OCI-M2 (cell line): ENCODE measurements around the gene HIPK3.
"Not testable (repeated sequence)": the region's sequence is repeated elsewhere in the genome, so short reads cannot be mapped to it uniquely, and the experiment has no call there.

Experiments used
- DNase-seq: peaks from one replicate; lab custom pipeline; 2025; ENCODE audit not compliant: unreplicated experiment; lab: John Stamatoyannopoulos, UW

Gene HIPK3

DNA sequence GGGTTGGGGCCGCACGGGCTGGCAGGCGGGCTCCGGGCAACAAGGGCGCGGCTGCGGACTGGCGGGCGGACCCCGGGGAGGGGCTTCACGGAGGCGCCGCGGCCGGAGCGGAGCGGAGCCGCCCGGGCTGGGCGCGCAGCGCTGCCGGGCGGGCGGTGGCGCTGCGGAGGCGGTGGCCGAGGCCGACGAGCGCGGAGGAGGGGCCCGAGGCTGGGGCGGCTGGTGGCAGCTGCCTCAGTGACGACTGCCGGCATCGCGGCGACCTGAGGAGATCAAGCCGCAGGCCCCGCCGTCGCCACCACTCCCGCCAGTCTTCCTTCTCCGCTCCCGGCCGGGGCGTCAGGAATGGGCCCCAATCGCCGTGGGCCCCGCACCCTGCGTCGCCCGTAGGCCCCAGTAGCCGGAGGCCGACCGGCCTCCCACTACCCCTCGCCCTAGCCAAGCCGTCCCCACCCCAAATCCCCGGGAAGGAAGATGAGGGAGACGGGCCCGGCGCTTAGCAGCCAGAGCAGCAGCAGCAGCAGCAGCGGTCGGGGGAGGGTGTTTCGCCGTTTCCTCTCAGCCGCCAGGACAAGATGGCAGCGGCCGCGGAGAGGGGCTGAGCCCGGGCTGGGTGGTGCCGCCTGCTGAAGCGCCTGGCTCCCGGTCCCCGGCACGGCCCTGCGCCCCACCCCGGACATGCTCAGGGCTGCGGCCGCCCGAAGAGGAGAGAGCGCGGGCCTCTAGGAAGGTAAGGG, at the start of gene HIPK3:
Gene HIPK3, plus strand, starts transcription at position 222 of the 737 bp plus-strand sequence.
- no peak for DNase-seq

DNA sequence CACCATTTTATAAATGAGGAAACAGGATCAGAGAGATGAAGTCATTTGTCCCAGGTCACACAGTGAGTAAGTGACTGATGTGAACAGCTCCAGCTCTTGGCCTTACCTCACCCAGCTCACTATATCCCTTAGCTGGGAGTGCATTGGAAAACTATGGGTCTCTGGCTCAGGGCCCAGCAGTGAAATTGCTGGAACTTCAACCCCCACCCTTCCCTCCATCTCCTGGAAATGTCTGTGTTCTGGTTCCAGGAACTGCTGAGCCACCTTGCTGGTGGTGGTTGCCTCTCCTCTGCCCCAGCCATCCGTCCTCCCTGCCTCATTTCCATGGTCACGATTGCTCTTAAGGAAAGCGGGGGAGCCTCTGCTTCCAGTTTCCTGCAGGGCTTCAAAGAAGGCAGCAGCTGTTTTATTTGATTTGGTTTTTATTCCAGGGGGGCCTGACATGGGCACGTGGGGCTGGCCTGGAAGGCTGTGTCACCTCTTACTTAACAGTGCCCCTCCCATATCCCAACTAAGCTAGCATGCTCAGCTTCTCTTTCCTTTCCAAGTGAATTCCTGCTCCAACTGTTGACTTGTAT, 49.7 kb upstream of the HIPK3 start:
- DNase-seq, result no peak

DNA sequence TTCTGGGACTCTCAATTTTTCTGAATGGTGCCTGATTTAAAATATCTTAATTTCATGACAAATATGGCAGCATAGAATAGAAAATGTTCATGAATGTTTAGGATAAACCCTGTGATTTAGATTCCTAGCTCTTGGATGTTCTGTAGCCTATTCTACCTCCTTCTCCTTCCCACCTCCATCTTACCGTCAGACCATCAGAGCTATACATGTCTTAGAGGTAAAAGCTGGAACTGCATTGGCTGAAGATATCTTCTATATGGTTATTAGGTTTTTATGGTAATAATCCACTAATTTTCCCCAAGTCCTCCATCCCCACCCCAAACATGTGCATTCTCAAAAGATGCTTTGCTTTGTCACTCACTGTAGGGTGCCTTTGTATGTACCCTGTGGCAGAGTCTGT, 49.0 kb upstream of the HIPK3 start:
- no peak for DNase-seq

DNA sequence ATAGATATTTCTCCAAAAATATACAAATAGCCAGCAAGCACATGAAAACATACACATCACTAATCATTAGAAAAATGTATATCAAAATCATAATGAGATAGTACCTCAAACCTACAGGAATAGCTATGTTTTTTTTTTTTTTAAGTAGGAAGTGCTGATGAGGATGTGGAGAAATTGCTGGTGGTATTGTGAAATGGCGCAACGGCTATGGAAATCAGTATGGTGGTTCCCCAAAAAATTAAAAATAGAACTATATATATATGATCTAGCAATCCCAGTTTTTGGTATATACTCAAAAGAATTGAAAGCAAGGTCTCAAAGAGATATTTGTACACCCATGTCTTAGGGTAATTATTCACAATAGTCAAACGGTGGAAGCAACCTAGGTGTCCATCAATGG, 46.0 kb upstream of the HIPK3 start:
- DNase-seq, result no peak

DNA sequence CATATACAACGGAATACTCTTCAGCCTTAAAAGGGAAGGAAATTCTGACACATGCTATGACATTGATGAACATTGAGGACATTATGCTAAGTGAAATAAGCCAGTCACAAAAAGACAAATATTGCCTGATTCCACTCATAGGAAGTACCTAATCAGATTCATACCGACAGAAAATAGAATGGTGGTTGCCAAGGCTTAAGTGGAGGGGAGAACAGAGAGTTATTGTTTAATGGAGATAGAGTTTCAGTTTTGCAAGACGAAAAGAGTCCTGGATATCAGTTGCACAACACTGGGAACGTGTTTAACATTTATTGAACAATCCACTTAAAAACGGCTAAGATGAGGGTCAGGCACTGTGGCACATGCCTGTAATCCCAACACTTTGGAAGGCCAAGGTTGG, 45.6 kb upstream of the HIPK3 start:
- DNase-seq, result no peak

DNA sequence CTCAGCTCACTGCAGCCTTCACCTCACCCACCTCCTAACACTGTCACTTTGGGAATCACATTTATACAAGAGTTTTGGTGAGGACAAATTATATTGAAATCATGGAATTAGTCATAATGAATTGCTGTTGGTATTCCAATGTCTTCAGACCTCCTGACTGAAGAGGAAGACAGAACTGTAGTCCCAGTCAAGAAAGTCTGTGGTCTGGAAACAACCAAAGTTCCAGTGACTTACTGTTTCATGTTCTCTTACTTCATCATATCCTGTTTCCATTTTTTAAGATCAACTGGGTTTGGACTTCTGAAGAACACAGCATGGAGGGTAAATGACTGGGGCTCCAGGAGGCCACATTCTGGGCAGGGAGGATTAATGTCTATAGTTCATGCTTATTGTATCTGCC, 43.0 kb upstream of the HIPK3 start:
- no peak for DNase-seq

DNA sequence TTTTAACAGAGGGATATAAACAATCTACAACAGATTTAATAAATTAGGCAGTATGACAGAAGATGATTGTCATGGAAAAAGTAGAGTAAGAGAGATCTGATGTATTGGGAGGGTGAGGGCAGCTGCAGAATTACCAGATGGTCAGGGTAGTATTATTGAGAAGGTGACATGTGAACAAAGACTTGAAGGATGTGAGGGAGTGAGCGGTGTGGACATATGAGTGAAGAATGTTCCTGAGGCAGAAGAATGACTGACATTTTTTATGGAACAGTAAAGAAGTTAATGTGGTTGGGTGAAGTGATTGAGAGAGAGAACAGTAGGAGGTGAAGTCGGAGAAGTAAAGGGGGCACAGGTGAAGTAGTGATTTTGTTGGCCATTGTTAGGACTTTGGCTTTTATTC, 42.4 kb upstream of the HIPK3 start:
- no peak for DNase-seq

DNA sequence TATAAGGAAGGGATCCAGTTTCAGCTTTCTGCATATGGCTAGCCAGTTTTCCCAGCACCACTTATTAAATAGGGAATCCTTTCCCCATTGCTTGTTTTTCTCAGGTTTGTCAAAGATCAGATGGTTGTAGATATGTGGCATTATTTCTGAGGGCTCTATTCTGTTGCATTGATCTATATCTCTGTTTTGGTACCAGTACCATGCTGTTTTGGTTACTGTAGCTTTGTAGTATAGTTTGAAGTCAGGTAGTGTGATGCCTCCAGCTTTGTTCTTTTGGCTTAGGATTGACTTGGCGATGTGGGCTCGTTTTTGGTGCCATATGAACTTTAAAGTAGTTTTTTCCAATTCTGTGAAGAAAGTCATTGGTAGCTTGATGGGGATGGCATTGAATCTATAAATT, 40.5 kb upstream of the HIPK3 start:
- DNase-seq, result not testable (repeated sequence)

DNA sequence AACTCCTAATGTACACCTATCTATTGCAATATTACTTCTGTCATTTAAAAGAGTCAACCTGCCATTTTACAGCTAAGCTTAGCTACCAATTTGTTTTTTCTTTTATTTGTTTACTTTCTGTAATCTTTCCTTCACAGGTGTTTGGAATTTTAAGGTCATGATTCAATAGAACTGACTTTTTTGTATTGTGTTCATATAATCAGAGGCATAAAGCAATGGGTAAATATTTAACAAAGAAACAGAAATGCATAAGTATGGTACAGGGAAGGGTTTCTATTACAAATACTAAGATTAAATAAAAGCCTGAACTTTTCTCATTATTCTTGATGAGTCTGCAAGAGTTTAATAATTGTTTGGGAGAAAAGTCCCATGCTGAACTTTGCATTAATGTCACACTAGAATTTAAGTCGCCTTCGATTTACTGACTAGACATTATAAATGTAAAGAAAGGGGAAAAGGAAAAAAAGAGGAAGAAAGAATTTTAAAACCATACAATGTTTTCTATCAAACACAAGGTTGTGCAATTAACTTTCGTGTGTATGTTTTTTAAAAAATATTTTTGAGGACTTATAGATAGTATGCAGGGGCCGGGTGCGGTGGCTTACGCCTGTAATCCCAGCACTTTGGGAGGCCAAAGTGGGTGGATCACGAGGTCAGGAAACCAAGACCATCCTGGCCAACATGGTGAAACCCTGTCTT, 35.0 kb upstream of the HIPK3 start:
- no peak for DNase-seq

DNA sequence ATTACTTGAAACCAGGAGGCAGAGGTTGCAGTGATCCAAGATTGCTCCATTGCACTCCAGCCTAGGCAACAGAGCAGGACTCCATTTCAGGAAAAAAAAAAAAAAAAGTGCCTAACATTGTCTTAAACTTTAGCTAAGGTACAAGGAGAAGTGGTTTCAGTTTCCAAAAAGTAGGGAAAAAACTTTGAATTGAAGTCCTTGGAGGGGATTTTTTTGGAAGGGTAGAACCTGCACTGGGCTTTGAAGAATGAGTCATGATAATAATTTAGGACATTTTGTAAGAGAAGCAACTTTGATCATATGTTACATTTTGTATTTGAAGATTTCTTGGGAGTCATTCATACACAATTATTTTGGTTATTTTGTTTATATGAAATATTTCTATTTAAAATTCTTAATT, 31.8 kb upstream of the HIPK3 start:
- DNase-seq, result no peak

DNA sequence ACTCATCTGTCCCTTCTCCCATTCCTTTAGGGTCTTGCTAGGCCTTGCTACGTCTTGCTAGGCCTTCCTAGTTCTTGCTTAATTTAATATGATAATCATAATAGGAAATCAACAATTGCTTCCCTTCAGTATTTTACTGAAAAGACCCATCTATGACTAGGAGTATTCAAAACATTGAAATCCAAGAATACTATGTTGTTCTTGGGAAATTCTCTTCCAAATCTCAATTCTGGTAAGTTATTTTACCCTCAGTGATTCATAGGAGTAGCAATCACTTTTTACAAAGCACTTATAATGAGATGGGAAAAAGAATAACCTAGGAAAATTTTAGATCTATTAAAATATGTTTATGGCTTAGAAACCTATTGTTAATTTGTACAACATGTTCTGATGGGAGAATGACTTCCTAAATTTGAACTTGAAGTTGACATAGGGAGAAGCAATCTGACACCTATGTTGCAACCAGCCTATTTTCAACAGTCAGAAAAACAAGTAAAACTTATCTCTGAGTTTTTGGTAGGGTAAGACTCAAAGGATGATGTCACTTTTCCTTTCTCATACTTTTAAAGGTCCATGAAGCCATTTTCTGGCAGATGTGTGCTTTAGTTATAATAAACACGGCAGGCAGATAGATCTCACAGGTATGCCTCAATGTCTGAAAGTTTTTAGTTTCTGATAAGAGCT, 29.5 kb upstream of the HIPK3 start:
- no peak for DNase-seq

DNA sequence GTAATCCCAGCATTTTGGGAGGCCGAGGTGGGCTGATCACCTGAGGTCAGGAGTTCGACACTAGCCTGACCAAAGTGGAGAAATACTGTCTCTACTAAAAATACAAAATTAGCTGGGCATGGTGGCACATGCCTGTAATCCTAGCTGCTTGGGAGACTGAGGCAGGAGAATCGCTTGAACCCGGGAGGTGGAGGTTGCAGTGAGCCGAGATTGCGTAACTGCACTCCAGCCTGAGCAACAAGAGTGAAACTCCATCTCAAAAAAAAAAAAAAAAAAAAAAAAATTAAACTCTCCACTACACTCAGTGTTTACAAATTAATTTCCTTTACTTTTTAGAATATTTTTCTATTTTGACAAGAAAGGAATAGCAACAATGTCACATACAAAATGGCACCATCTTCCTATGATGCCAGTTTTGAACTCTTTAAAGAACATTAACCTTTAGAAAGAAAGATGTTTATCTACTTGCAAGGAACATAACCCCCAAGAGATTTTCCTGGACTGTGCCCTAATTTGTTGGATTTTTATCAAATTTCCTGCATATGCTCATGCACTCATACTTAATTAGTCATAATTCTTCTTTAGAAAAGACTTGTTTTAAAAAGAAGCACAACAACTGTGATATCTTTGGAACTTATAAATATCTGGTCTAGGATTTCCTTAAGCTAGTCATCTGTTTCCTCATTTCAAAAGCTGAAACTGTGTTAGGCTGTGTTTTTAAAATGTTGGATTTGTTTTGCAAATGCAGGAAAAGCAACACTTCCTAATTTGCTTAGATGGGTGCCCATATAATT, 22.6 kb upstream of the HIPK3 start:
- no peak for DNase-seq

DNA sequence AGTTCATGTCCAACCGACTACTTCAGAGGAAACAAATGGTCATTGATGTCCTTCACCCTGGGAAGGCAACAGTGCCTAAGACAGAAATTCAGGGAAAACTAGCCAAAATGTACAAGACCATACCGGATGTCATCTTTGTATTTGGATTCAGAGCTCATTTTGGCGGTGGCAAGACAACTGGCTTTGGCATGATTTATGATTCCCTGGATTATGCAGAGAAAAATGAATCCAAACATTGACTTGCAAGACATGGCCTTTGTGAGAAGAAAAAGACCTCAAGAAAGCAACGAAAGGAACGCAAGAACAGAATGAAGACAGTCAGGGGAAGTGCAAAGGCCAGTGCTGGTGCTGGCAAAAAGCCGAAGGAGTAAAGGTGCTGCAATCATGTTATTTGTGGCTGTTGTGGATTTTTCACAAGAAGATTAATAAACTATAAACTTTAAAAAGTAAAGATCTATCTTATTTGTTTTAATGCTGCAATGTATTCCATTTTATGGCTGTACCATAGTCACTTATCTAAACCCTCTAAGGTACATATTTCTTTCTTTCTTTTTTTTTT, 20.1 kb upstream of the HIPK3 start:
- no peak for DNase-seq

DNA sequence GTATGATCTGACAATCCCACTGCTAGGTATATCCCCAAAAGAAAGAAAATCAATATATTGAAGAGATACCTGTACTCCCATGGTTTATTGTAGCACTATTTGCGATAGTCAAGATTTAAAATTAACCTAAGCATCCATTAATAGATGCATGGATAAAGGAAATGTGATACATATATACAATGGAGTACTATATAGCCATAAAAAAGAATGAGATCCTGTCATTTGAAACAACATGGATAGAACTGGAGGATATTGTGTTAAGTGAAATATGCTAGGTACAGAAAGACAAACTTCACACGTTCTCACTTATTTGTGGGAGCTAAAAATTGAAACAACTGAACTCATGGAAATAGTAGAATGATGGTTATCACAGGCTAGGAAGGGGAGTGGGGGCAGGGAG, 14.6 kb upstream of the HIPK3 start:
- DNase-seq, result no peak

DNA sequence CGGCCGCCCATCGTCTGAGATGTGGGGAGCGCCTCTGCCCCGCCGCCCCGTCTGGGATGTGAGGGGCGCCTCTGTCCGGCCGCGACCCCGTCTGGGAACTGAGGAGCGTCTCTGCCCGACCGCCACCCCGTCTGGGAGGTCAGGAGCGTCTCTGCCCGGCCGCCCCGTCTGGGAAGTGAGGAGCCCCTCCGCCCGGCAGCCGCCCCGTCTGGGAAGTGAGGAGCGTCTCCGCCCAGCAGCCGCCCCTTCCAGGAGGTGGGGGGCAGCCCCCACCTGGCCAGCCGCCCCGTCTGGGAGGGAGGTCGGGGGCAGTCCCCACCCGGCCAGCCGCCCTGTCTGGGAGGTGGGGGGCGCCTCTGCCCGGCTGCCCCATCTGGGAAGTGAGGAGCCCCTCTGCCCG, 13.5 kb upstream of the HIPK3 start:
- not testable (repeated sequence) for DNase-seq

DNA sequence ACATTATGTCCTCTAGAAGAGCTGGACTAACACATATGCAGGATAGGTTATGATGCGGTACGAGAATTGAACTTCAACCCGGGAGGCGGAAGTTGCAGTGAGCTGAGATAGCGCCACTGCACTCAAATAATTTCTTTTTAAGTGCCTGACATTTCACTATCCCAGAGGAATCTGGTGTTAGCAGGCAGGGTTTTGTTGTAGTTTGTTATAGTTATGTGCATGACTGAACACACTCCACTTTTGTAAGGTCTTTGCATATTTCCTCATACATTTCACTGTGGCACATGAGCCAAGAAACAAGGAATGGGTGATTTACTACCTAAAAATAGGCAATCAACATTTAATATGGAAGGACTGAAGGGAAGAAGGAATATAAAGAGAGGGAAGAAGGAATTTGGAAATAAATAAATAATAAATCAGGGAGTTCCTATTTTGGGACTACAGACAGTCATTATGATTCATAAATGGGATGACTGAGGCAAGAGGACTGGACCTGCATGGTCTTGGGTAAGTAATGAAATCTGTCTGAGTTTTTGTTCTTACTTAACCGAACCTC, 8.7 kb upstream of the HIPK3 start:
- DNase-seq, result no peak

DNA sequence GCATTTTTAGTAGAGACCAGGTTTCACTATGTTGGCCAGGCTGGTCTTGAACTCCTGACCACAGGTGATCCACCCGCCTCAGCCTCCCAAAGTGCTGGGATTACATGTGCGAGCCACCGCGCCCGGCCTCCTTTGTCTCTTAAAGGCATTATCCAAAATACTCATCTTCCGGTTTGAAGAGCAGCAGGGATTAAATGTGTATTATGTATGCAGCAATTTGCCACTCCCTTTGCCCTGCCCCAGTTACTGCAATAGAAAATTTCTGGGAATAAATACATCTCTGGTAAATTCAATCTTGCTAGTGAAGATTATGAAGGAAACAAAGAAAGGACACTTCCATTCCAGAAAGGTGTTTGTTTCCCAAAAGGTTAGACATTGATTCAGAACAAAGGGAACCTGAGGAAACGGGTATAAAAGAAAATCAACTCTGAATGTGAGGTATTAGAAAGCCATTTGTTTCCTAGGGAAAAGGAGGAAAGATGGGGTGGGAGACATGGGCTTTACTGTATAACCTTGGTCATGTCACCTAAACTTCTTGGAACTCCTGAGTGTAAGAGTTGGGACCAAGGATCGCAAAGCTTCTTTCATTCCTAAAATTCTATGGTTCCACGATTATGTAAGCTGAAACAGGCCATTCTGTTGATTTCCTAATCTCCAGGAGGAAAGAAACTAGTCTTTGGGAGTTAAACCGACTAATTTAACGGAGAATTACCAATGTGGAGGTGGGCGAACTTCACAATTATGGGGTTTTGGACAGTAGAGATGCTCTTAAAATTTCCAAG, 959 bp upstream of the HIPK3 start:
- no peak for DNase-seq

DNA sequence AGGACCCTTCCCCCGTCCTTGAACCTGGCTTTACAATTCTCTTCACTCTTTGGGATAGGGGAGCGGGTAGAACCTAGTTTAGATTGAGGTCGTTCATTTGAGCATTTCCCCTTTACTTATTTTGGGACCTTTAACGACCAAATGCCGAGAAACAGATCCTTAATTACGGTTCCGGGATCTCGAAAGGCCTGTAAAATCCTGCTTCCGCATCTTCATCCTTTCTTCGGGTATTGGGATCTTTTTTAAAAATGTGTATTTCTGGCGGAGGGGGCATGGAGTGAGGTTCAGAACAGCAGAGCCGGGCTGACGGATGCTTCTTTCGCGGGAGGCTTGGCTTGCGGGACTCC, 395 bp upstream of the HIPK3 start:
- no peak for DNase-seq

DNA sequence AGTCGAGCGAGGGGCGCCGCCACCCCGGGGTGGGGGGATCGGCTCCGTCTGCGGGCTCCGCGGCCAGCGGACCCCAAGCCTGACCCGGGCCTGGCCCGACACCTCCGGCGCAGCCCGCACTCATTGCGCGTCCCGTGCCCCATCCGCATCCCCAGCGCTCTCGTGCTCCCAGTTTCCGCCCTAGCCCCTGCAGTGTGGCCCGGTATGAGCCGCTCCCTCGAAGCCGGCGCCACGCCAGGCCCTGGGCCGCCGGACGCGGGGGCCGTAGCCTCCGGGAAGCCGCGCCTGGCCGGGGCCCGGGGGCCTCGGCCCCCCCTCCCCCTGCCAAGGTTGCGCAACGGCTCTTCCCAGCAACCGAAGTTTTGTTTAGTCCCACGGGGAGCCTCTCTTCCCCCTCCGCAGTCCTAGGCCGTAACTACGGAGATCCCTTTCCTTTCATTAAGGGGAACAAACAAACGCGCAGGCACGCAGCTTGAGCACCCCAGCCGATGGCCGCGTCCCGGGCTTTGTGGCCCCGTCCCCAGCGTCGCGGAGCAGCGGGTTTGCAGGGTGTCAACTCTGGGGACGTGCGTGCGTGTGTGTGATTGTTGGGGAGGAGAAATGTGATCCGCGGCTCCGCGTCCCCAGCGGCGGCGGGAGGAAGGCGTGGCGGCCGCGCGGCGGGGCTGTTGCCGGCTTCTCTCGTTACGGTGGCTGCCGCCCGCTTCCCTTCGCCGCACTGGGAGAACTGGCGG, 883 bp downstream of the HIPK3 start:
- no peak for DNase-seq
